Natural killer cell (primary cell): ENCODE measurements around the gene SOS1. TPM values are rescaled to one million over a fixed set of nuclear protein-coding genes. Genes with fewer than 3 reads are reported as not detected.

Source experiments
- ATAC-seq, 3 donors: fragments of 150-1000 bp in 2 of 3; fragments of 200-7000 bp in 1 of 3; cut with Tn5 transposase; 1 replicate in 1 of 3; 2 replicates in 2 of 3; pipeline ENCODE4 v1.10.0; 2021; ENCODE audit warnings: mild to moderate bottlenecking in 2 of 3, moderate library complexity in 2 of 3
- DNase-seq, 2 donors: peaks; one replicate each; pipeline versions ENCODE4 v3.0.0 to v3.0.0-alpha.2; 2013 to 2021; ENCODE audit warnings: mixed read lengths in 1 of 2
- H3K27ac ChIP-seq: one replicate; pipeline ENCODE4 v1.5.1; 2013; ENCODE audit warnings: mild to moderate bottlenecking, low read length
- H3K27me3 ChIP-seq: one replicate; pipeline ENCODE4 v1.6.1; 2013; ENCODE audit warnings: low read length; ENCODE audit not compliant: control insufficient read depth, insufficient read depth
- H3K36me3 ChIP-seq: one replicate; pipeline ENCODE4 v1.6.1; 2013; ENCODE audit warnings: low read length; ENCODE audit not compliant: control insufficient read depth, insufficient read depth
- H3K4me1 ChIP-seq: one replicate; pipeline ENCODE4 v1.6.1; 2013; ENCODE audit warnings: low read length; ENCODE audit not compliant: control insufficient read depth, insufficient read depth
- H3K4me3 ChIP-seq: one replicate; pipeline ENCODE4 v1.5.1; 2013; ENCODE audit warnings: low read length
- H3K9me3 ChIP-seq: one replicate; pipeline ENCODE4 v1.6.1; 2013; ENCODE audit warnings: low read length; ENCODE audit not compliant: control insufficient read depth, insufficient read depth
- H3K27ac Mint-ChIP-seq, 2 donors: one replicate each; pipeline ENCODE4 v1.8.0; 2022; ENCODE audit warnings: mild to moderate bottlenecking in 2 of 2, mixed read lengths in 2 of 2, moderate library complexity in 1 of 2
- H3K27me3 Mint-ChIP-seq, 2 donors: one replicate each; pipeline ENCODE4 v1.8.0; 2022; ENCODE audit warnings: low read depth in 2 of 2, mixed read lengths in 2 of 2
- H3K36me3 Mint-ChIP-seq: one replicate; pipeline ENCODE4 v1.8.0; 2022; ENCODE audit warnings: mixed read lengths
- H3K4me1 Mint-ChIP-seq, 2 donors: one replicate each; pipeline ENCODE4 v1.8.0; 2022; ENCODE audit warnings: mixed read lengths in 2 of 2
- H3K4me3 Mint-ChIP-seq: one replicate; pipeline ENCODE4 v1.8.0; 2022; ENCODE audit warnings: mild to moderate bottlenecking, moderate library complexity, mixed read lengths
- H3K9me3 Mint-ChIP-seq, 2 donors: one replicate each; pipeline ENCODE4 v1.8.0; 2022; ENCODE audit warnings: mixed read lengths in 2 of 2
- CTCF ChIP-seq: fragments of 200-600 bp; IDR thresholded peaks from one replicate; pipeline ENCODE4 v1.8.0; 2022; ENCODE audit warnings: antibody characterized with exemption
- WGBS: methylation state at CpG from one replicate; pipeline ENCODE4 v1.1.7; 2013; ENCODE audit warnings: missing lambda C conversion rate; ENCODE audit not compliant: insufficient coverage; 5-methylcytosine and 5-hydroxymethylcytosine counted together
- intact Hi-C: fragments of 100-400 bp; cut with micrococcal nuclease; formaldehyde crosslinking; loops from one replicate; pipeline ENCODE4 v1.14.2; 2022
- total RNA-seq, 4 donors: library from RNA; stranded (reverse); fragments of 120-200 nt in 1 of 4; gene quantifications; one replicate each; pipeline versions ENCODE4 v1.2.3 to v1.2.4, GENCODE V29; 2013 to 2022

SOS1 gene
- 10 to 100 TPM; 32.6 to 73.9 (median 52.7) TPM for total RNA-seq
- 71.3 TPM for total RNA-seq (2013)

- Histone ChIP-seq H3K9me3 (no peaks in the 10 kb centered on the region), H3K27ac (peak within 1 kb of the TSS; percentile 94), H3K36me3 (no peaks in the 10 kb centered on the region), H3K4me3 (peak within 1 kb of the TSS; percentile 80), H3K27me3 (no peaks in the 10 kb centered on the region), H3K4me1 (peaks cover 31% of the 10 kb centered on the region)
- peaks cover 63 to 64% of the 10 kb centered on the region in 2 donors for H3K4me1 Mint-ChIP-seq
- H3K27ac Mint-ChIP-seq = peak within 1 kb of the TSS; percentile 93 to 97
- H3K36me3 Mint-ChIP-seq = no peaks in the 10 kb centered on the region
- ATAC-seq = peak; percentile 48 to 61 (median 59)
- H3K4me3 Mint-ChIP-seq = peak within 1 kb of the TSS; percentile 96
- intact Hi-C loops = loop anchor here (1.0 to 10.0 kb wide), 3 partner anchors 107 to 746 kb away; partner anchors contain the start of genes ATL2 and SRSF7
- H3K9me3 Mint-ChIP-seq = no peaks in the 10 kb centered on the region
- H3K27me3 Mint-ChIP-seq = no peaks in the 10 kb centered on the region
- peak; percentile 88 to 96 for DNase-seq
- no peak for TF ChIP-seq CTCF
- under 1% methylated on average over 60 of the region's 60 CpGs for WGBS
These were observed at the start of gene SOS1 for GRCh38 chr2:39120771-39121522. TSS of gene SOS1 (minus strand) at chr2:39121051. CDS start at chr2:39120422, 629 bp downstream.

GRCh38 chr2:39164089-39164488 is 43.2 kb upstream of the SOS1 start:
- Histone ChIP-seq H3K4me1 (no peaks in the 10 kb centered on the region), H3K27me3 (no peaks in the 10 kb centered on the region), H3K4me3 (no peak overlapping the region), H3K9me3 (no peaks in the 10 kb centered on the region), H3K27ac (no peak overlapping the region), H3K36me3 (no peaks in the 10 kb centered on the region)
- H3K4me3 Mint-ChIP-seq = no peak overlapping the region
- peaks cover 7 to 14% of the 10 kb centered on the region in 2 donors for H3K27me3 Mint-ChIP-seq
- H3K27ac Mint-ChIP-seq = no peak overlapping the region
- WGBS = 82% methylated on average over 4 of the region's 4 CpGs
- TF ChIP-seq CTCF = no peak
- no peaks in the 10 kb centered on the region for H3K9me3 Mint-ChIP-seq
- H3K4me1 Mint-ChIP-seq = no peaks in the 10 kb centered on the region
- intact Hi-C loops = no loop called here
- ATAC-seq = no peak
- no peaks in the 10 kb centered on the region for H3K36me3 Mint-ChIP-seq
- no peak for DNase-seq

- WGBS = 96% methylated on average over 3 of the region's 3 CpGs
- H3K4me3 ChIP-seq = no peak overlapping the region
- ATAC-seq = no peak
- H3K27ac Mint-ChIP-seq = no peak overlapping the region
- H3K36me3 Mint-ChIP-seq = no peaks in the 10 kb centered on the region
- no peaks in the 10 kb centered on the region for H3K4me1 ChIP-seq
- no peaks in the 10 kb centered on the region for H3K36me3 ChIP-seq
- no peaks in the 10 kb centered on the region for H3K9me3 ChIP-seq
- H3K27ac ChIP-seq = no peak overlapping the region
- no peak for TF ChIP-seq CTCF
- intact Hi-C loops = no loop called here
- no peaks in the 10 kb centered on the region for H3K27me3 ChIP-seq
- H3K4me1 Mint-ChIP-seq = no peaks in the 10 kb centered on the region
- no peak for DNase-seq
- no peak overlapping the region for H3K4me3 Mint-ChIP-seq
- peaks cover 7 to 14% of the 10 kb centered on the region in 2 donors for H3K27me3 Mint-ChIP-seq
- no peaks in the 10 kb centered on the region for H3K9me3 Mint-ChIP-seq
These were observed 40.1 kb upstream of the SOS1 start for GRCh38 chr2:39160982-39161381.

- H3K4me1 ChIP-seq = no peaks in the 10 kb centered on the region
- no peak overlapping the region for H3K4me3 Mint-ChIP-seq
These were observed 38.4 kb upstream of the SOS1 start for GRCh38 chr2:39159283-39159682.

More at GRCh38 chr2:39159283-39159682, 38.4 kb upstream of the SOS1 start:
- no peak overlapping the region for H3K27ac Mint-ChIP-seq
- H3K36me3 ChIP-seq = no peaks in the 10 kb centered on the region
- no peaks in the 10 kb centered on the region for H3K4me1 Mint-ChIP-seq
- intact Hi-C loops = no loop called here
- H3K27ac ChIP-seq = no peak overlapping the region
- H3K36me3 Mint-ChIP-seq = no peaks in the 10 kb centered on the region
- H3K27me3 ChIP-seq = no peaks in the 10 kb centered on the region
- peaks cover 7% of the 10 kb centered on the region in 2 donors for H3K27me3 Mint-ChIP-seq
- no peak for DNase-seq
- no peaks in the 10 kb centered on the region for H3K9me3 ChIP-seq
- H3K9me3 Mint-ChIP-seq = no peaks in the 10 kb centered on the region
- WGBS = 84% methylated on average over 1 of the region's 2 CpGs
- ATAC-seq = no peak
- no peak for TF ChIP-seq CTCF
- no peak overlapping the region for H3K4me3 ChIP-seq
